Measurements from ENCODE around the gene MIX23.

- TF ChIP-seq CTCF (IDR thresholded peaks at IDR 0.05) (no peak), POLR2AphosphoS5 (IDR thresholded peaks at IDR 0.05; ENCODE audit: insufficient read depth in 1 of 2, low read depth in 1 of 2) (no peak)
Observed at GRCh38 chr3:122407946-122408345, 24.9 kb upstream of the MIX23 start.
